Upper lobe of right lung (tissue), 1 donor: ENCODE results near the gene MAPK1. TPM values are rescaled to one million over a fixed set of nuclear protein-coding genes. Genes with fewer than 3 reads are reported as not detected.

Source experiments
- ATAC-seq: fragments of 200-7000 bp; cut with Tn5 transposase; one replicate; pipeline ENCODE4 v1.9.1; 2020; ENCODE audit warnings: mild to moderate bottlenecking, moderate library complexity
- DNase-seq: peaks from one replicate; pipeline ENCODE4 v3.0.0-alpha.2; 2020
- H3K27ac ChIP-seq: fragments of 200-600 bp; one replicate; pipeline ENCODE4 v1.8.0; 2022
- H3K27me3 ChIP-seq: fragments of 200-600 bp; one replicate; pipeline ENCODE4 v1.8.0; 2022; ENCODE audit warnings: mild to moderate bottlenecking
- H3K36me3 ChIP-seq: fragments of 200-600 bp; one replicate; pipeline ENCODE4 v1.8.0; 2022
- H3K4me1 ChIP-seq: fragments of 200-600 bp; one replicate; pipeline ENCODE4 v1.8.0; 2022
- H3K4me3 ChIP-seq: fragments of 200-600 bp; one replicate; pipeline ENCODE4 v1.8.0; 2022; ENCODE audit warnings: mild to moderate bottlenecking
- H3K9me3 ChIP-seq: fragments of 200-600 bp; one replicate; pipeline ENCODE4 v1.8.0; 2022
- CTCF ChIP-seq: fragments of 200-600 bp; IDR thresholded peaks from one replicate; pipeline ENCODE4 v1.8.0; 2022; ENCODE audit warnings: antibody characterized with exemption
- intact Hi-C: fragments of 100-400 bp; cut with DNase I; formaldehyde crosslinking; loops from one replicate; pipeline ENCODE4 v1.11.0; 2022
- total RNA-seq: library from RNA; stranded (reverse); fragmentation: NEBNext Ultra II Directional; extraction: Animal tissue kit (Norgen Biotek cat#: 25700); gene quantifications from one replicate; pipeline ENCODE4 v1.2.1, GENCODE V29; 2021
- donor health status: DM: no; HTN: yes; CAD: no; lungs with severe emphysema.

MAPK1 gene
- total RNA-seq, 1 donor from 2014 or later: 134 TPM

GRCh38 chr22:21778705-21779363, 88.6 kb downstream of the MAPK1 start:
- H3K9me3 ChIP-seq: no peaks in the 10 kb centered on the region
- ATAC-seq (no peak), DNase-seq (no peak)
- intact Hi-C loops: no loop called here
- TF ChIP-seq CTCF: no peak
- H3K4me1 ChIP-seq: no peaks in the 10 kb centered on the region
- peaks cover 47% of the 10 kb centered on the region for H3K36me3 ChIP-seq
- no peak overlapping the region for H3K4me3 ChIP-seq
- H3K27ac ChIP-seq: no peak overlapping the region
- H3K27me3 ChIP-seq: no peaks in the 10 kb centered on the region

- Histone ChIP-seq H3K27me3 (no peaks in the 10 kb centered on the region), H3K36me3 (peaks cover 64% of the 10 kb centered on the region), H3K4me1 (no peaks in the 10 kb centered on the region), H3K27ac (peak overlapping the region; percentile 30), H3K4me3 (no peak overlapping the region), H3K9me3 (no peaks in the 10 kb centered on the region)
- TF ChIP-seq CTCF: no peak
- intact Hi-C loops: no loop called here
- no peak for DNase-seq
- no peak for ATAC-seq
Measured at GRCh38 chr22:21771631-21771976, 95.8 kb downstream of the MAPK1 start.

- no peak for ATAC-seq
- no peak overlapping the region for H3K27ac ChIP-seq
- no peaks in the 10 kb centered on the region for H3K4me1 ChIP-seq
- H3K4me3 ChIP-seq: no peak overlapping the region
- intact Hi-C loops: no loop called here
- no peaks in the 10 kb centered on the region for H3K27me3 ChIP-seq
- no peaks in the 10 kb centered on the region for H3K9me3 ChIP-seq
- H3K36me3 ChIP-seq: peaks cover 95% of the 10 kb centered on the region
- no peak for TF ChIP-seq CTCF
- no peak for DNase-seq
Measured at GRCh38 chr22:21768435-21768834, 99.0 kb downstream of the MAPK1 start.

GRCh38 chr22:21766691-21767462, 100.6 kb downstream of the MAPK1 start:
- no peak for TF ChIP-seq CTCF
- Histone ChIP-seq H3K9me3 (no peaks in the 10 kb centered on the region), H3K36me3 (peaks cover 100% of the 10 kb centered on the region), H3K27me3 (no peaks in the 10 kb centered on the region), H3K27ac (peak overlapping the region; percentile 11), H3K4me1 (no peaks in the 10 kb centered on the region), H3K4me3 (no peak overlapping the region)
- peak; percentile 71 for ATAC-seq
- intact Hi-C loops: no loop called here
- peak; percentile 40 for DNase-seq

- DNase-seq: peak; percentile 48
- intact Hi-C loops: no loop called here
Measured at GRCh38 chr22:21765909-21766529, 101.4 kb downstream of the MAPK1 start.

More at GRCh38 chr22:21765909-21766529, 101.4 kb downstream of the MAPK1 start:
- Histone ChIP-seq H3K4me1 (no peaks in the 10 kb centered on the region), H3K27me3 (no peaks in the 10 kb centered on the region), H3K36me3 (peaks cover 100% of the 10 kb centered on the region), H3K9me3 (no peaks in the 10 kb centered on the region), H3K27ac (peak overlapping the region; percentile 51), H3K4me3 (no peak overlapping the region)
- no peak for TF ChIP-seq CTCF
- no peak for ATAC-seq
